ENCODE results near the gene UMODL1. TPM values are rescaled to one million over a fixed set of nuclear protein-coding genes. Genes with fewer than 3 reads are reported as not detected.

Gene UMODL1
- total RNA-seq, 1 experiment from 2014 or later: not detected

DNA sequence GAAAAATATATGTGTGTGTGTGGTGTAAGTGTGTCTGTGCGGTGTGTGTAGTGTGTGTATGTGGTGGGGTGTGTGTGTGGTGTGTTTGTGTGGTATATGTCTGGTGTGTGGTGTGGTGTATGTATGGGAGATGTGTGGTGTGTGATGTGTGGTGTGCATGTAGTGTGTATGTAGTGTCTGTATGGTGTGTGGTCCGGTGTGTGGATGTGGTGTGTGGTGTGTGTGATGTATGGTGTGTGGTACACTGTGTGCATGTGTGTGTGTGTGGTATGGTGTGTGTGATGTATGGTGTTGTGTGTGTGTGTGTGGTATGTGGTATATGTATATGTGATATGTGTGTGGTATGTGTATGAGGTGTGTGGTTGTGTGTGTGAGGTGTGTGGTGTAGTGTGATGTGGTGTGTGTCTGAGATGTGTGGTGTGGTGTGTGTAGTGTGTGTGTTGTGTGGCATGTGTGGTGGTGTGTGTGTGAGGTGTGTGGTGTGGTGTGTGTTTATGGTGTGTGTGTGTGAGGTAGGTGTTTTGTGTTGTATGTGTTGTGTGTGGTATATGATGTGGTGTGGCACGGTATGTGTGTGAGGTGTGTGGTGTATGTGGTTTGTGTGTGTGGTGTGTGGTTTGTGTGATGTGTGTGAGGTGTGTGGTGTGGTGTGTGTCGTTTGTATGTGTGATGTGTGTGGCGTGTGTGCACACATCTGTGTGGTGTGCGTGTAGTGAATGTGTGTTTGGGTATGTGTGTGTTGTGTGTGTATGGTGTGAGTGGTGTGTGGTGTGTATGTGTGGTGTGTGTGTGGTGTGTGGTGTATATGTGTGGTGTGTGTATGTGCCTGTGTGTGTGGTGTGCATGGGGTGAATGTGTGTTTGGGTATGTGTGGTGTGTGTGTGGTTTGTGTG lies 112.5 kb downstream of the UMODL1 start:
- no peak for DNase-seq (ENCODE audit: extremely low read depth, low read depth)

DNA sequence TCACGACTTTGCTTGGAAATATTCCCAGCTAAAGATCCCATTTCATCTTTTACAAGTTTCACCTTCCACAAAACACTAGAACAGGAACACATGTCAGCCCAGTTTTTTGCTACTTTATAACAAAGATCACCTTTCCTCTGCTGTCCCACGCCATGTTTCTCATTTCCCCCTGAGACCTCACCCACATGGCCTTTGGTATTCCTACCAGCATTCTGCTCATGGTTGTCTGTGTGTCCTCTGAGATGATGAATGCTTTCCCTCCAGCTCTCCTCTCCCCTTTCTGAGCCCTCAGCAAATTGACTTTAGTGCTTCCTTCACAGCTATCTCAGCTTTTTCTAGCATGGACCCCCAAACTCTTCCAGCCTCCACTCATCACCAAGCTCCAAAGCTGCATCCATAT lies 115.5 kb downstream of the UMODL1 start:
- no peak for DNase-seq (ENCODE audit: extremely low read depth, low read depth)

DNA sequence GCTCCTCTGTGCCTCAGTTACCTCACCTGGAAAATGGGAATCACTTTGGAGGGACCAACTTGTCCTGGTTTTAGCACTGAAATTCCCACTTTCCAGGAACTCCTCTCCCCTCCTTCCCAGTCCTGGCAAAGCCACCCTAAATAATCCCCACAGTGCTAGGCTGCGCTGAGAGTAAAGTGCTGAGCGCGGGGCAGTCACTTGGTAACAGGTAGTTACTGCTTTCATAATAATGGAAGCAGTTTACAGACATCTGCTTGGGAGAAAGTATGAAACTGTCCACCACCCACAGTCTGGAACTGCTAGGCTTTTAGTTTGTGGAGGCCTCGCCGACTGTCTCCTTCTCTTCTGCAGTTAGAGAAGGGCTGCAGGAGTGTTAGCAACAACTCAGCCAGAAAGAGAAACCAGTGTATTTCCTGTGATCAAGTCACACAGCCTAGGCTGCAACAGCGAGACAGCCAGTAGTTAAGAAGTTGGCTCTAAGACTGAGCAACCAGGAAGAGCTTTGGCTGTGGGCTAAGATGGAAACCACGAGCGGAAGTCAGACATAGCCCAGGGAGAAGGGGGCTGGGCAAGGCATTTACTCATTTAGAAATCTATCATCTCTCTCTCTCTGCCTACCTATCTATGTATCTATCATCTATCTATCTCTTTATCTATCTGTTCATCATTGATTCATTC lies 117.0 kb downstream of the UMODL1 start:
- DNase-seq (ENCODE audit: extremely low read depth, low read depth): no peak

DNA sequence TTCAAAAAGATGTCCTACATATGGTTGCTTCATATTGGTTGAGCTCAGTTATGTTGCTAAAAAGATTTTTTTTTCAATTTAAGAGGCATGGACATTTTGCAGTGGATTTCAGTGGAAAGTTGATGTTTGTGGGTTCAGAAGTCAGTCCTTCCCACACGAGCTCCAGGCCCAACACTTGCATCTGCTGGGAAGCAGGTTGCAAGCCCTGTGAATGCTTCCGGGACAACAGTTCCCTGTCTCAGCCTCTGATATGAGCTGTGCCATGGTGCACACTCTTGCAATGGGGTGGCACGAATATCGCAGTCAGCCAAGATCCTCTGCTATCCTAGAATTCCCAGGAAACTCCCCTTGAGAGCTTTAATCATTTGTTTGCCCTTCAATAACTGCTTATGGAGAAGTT lies 117.5 kb downstream of the UMODL1 start:
- DNase-seq (ENCODE audit: extremely low read depth, low read depth): no peak

DNA sequence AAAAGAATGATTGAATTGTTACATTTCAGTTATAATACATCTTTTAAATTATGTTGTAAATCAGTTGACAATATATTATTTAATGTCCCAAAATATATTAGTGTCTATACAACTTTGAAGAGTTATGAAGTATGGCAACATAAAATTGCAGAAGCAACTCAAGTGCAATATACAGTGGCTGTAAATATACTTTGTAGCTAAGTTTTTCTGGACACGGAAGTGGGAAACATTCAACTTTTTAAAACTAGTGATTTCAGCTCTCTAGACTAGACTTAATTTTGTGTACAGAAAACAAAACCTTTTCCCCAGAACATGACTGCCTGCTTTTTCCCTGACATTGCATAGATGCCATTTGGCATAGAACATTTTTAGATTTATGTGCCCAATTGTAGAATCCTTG lies 118.3 kb downstream of the UMODL1 start:
- DNase-seq (ENCODE audit: extremely low read depth, low read depth): no peak

DNA sequence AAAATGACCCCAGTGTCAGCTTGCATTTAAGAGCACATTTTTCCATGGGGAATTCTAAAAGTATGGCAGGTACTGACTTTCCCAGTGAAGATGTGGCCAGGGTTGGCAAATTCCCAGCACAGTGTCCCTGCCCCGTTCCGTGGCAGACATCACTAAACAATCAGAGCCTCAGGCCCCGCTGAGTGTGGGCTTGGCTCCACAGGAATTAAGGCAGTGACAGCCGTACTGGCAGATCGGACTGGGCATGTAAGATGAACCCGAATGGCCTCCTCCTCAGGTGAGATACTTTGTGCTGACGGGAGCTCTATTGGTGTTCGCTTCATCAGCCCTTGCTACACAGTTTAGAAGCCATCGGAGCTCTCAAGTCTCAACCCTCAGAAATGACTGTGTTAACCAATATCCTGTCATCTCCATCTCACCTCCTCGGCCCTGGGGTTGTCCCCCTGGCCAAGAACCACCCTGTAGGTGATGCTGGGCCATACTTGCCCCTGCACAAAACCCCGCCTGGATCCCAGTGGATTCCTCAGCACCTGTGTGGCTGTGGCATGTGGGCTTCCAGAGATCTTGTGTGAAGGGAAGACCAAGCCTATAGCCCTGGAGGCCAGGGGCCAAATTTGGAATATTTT lies 118.9 kb downstream of the UMODL1 start:
- no peak for DNase-seq (ENCODE audit: extremely low read depth, low read depth)

DNA sequence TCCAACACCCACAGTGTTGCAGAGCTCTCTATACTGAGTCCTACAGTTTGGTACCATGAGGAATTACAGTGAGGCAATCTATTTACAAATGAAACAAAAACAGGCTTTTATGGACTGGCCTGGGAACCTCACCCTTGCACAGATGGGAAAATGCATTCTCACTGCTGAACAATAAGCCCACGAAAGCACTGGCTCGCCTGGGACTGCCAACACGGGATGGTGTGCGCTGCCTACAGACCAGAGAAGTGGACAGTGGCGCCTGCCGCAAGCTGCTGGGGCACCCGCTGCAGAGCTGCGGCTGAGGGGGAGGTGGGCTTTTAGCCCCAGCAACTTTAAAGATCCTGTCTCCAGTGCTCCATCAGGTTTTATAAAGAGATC lies 119.4 kb downstream of the UMODL1 start:
- no peak for DNase-seq (ENCODE audit: extremely low read depth, low read depth)

DNA sequence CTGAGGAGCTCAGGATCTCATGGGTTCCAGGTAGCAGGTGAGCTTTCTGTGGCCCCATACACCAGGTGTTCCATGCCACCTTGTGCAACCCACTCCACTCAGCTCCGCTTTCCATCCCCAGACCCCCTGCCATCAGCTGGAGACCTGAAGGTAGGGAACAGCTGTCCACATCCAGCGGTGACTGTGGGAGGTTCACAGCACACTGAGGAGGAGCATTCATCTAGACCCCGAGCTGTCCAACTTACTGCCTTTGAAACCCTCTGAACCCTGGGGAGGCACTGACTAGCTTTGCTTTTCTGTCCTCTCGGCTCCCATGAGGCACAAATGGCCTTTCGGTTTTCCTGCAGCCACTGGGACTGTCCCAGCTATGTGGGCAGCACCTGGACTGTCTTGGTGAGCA lies 119.9 kb downstream of the UMODL1 start:
- DNase-seq (ENCODE audit: extremely low read depth, low read depth): no peak

DNA sequence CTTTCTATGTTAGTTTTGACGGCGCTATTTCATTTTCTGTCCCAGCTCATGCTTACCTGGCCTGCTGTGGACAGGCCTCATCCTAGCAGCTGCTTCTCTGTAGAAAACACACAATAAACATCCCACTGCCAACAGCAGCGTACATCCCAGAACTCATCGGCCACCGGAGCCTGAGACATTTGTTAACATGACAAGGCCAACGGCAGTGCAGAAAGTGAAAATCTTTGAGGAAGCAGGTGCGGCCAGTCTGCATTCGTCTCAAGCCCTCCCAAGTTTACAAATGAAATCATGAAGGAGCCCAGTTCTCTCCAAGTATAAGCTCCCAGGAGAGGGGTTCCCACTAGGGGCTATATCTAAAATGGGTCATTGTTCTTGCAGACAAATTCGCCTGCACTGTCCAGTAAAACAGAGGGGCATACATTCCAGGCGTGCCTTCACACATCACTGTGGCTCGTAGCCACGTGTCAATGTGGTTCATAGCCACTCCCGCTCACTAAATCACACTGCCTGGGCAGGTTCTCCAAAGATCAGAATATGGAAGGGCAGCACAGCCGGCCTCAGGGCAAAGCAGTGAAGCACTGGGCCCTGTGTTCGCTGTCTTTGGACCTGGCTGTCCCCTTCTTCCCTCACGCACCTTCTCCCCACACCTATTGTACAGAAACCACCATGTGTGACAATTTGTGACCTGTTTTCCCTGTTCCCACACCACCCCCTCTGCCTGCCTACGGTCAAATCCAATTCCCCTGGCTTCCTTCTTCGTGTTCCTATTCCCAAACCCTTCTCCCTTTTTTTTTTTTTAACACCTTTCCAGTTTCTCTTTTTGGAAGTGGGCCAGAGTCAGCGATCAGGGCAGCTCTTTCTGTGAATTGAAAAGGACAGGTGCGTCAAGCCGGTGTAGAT lies 120.8 kb downstream of the UMODL1 start:
- no peak for DNase-seq (ENCODE audit: extremely low read depth, low read depth)

Other genes starting within 250 kb of the UMODL1 start
- gene PRDM15, start 192.0 kb upstream of the UMODL1 start, total RNA-seq (2014; rRNA removed; shearing (Covaris generic)): 2.4 and 4.3 TPM in 2 replicates
- 8.1 and 9.3 TPM in 2 replicates for gene C2CD2, start 117.3 kb upstream of the UMODL1 start, total RNA-seq (2014; rRNA removed; shearing (Covaris generic))
- 13.2 and 14.4 TPM in 2 replicates for gene ZBTB21, start 61.0 kb upstream of the UMODL1 start, total RNA-seq (2014; rRNA removed; shearing (Covaris generic))
- 19.9 and 20.3 TPM in 2 replicates for gene ABCG1, start 147.8 kb downstream of the UMODL1 start, total RNA-seq (2014; rRNA removed; shearing (Covaris generic))
- gene TFF3, start 244.1 kb downstream of the UMODL1 start, total RNA-seq (2014; rRNA removed; shearing (Covaris generic)): not detected in 2 replicates

Measured in NCI-H460 (cell line).